CD4-positive, alpha-beta memory T cell (primary cell): Measurements from ENCODE around the gene TCEANC. TPM values are rescaled to one million over a fixed set of nuclear protein-coding genes. Genes with fewer than 3 reads are reported as not detected.
A peak's percentile ranks its signal among the peaks of the same experiment; 100 is the strongest.
"Not testable (repeated sequence)": the region's sequence is repeated elsewhere in the genome, so short reads cannot be mapped to it uniquely, and the experiment has no call there.

ENCODE experiments used
- CTCF ChIA-PET: fragments of 350-600 bp; sonication (Branson Sonifier 250); formaldehyde crosslinking; loops from one replicate; lab custom pipeline; 2021; ENCODE audit warnings: inconsistent platforms; ENCODE audit not compliant: partially characterized antibody; lab: Charles Lee
- POLR2A ChIA-PET: fragments of 350-600 bp; sonication (Branson Sonifier 250); formaldehyde crosslinking; loops from one replicate; lab custom pipeline; 2021; ENCODE audit not compliant: partially characterized antibody; lab: Charles Lee
- DNase-seq, 5 donors: peaks; one replicate each; pipeline versions ENCODE4 v3.0.0 to v3.0.0-alpha.2; 2020 to 2022; ENCODE audit warnings: mixed read lengths in 1 of 5
- H3K27ac ChIP-seq: one replicate; pipeline ENCODE4 v1.7.0; 2013; ENCODE audit warnings: low read depth, low read length
- H3K27me3 ChIP-seq: 2 replicates; pipeline ENCODE4 v1.7.0; 2013; ENCODE audit warnings: mild to moderate bottlenecking, low read length, moderate library complexity; ENCODE audit not compliant: insufficient read depth
- H3K36me3 ChIP-seq: 2 replicates; pipeline ENCODE4 v1.7.0; 2013; ENCODE audit warnings: mild to moderate bottlenecking, low read length, moderate library complexity; ENCODE audit not compliant: insufficient read depth
- H3K4me1 ChIP-seq: 2 replicates; pipeline ENCODE4 v1.7.0; 2013; ENCODE audit warnings: mild to moderate bottlenecking, low read length, moderate library complexity; ENCODE audit not compliant: insufficient read depth
- H3K4me3 ChIP-seq, 2 donors: one replicate each; pipeline ENCODE4 v1.7.0; 2013; ENCODE audit warnings: low read length in 2 of 2, mild to moderate bottlenecking in 1 of 2
- H3K9me3 ChIP-seq, 2 donors: one replicate each; pipeline ENCODE4 v1.7.0; 2013; ENCODE audit warnings: low read length in 2 of 2, control low read depth in 1 of 2; ENCODE audit not compliant: control insufficient read depth in 1 of 2
- H3K27ac Mint-ChIP-seq, 7 donors: one replicate each; pipeline ENCODE4 v1.8.0; 2020 to 2021; ENCODE audit warnings: mixed read lengths in 7 of 7, mild to moderate bottlenecking in 6 of 7, inconsistent platforms in 3 of 7, moderate library complexity in 3 of 7
- H3K27me3 Mint-ChIP-seq, 2 donors: one replicate each; pipeline ENCODE4 v1.8.0; 2020 to 2021; ENCODE audit warnings: mixed read lengths in 2 of 2
- H3K36me3 Mint-ChIP-seq, 2 donors: one replicate each; pipeline ENCODE4 v1.8.0; 2020 to 2021; ENCODE audit warnings: mixed read lengths in 2 of 2, inconsistent platforms in 1 of 2, mild to moderate bottlenecking in 1 of 2
- H3K4me1 Mint-ChIP-seq, 4 donors: one replicate each; pipeline ENCODE4 v1.8.0; 2020 to 2021; ENCODE audit warnings: mixed read lengths in 4 of 4, mild to moderate bottlenecking in 1 of 4
- H3K4me3 Mint-ChIP-seq, 8 donors: one replicate each; pipeline ENCODE4 v1.8.0; 2020 to 2021; ENCODE audit warnings: mixed read lengths in 8 of 8, mild to moderate bottlenecking in 7 of 8, moderate library complexity in 6 of 8, inconsistent platforms in 3 of 8
- H3K9me3 Mint-ChIP-seq, 8 donors: one replicate each; pipeline ENCODE4 v1.8.0; 2020 to 2021; ENCODE audit warnings: mixed read lengths in 8 of 8, mild to moderate bottlenecking in 5 of 8, inconsistent platforms in 3 of 8, moderate library complexity in 1 of 8
- intact Hi-C: fragments of 100-400 bp; cut with micrococcal nuclease; formaldehyde crosslinking; loops from one replicate; pipeline ENCODE4 v1.15.1; 2023
- polyA plus RNA-seq, 2 donors: library from polyadenylated mRNA; unstranded; fragments of 300-500 nt; fragmentation: Illumina TruSeq; gene quantifications; one replicate each; pipeline ENCODE4 v1.2.3, GENCODE V29; 2021
- total RNA-seq, 2 experiments: library from RNA; stranded (reverse); gene quantifications; one replicate each; pipeline ENCODE4 v1.2.3, GENCODE V29; 2021

The TCEANC gene
- total and polyA plus RNA-seq, 4 experiments from 2014 or later, result 9.6 to 16.3 (median 12.4) TPM

- H3K9me3 ChIP-seq, result no peaks in the 10 kb centered on the region
- H3K4me3 Mint-ChIP-seq, result no peak overlapping the region
- H3K27me3 Mint-ChIP-seq, result peaks cover 0 to 1% of the 10 kb centered on the region in 2 donors
- no peaks in the 10 kb centered on the region for H3K4me1 ChIP-seq
- H3K9me3 Mint-ChIP-seq, result peaks cover 0 to 22% (median 11%) of the 10 kb centered on the region in 8 donors
- no peaks in the 10 kb centered on the region for H3K27me3 ChIP-seq
- H3K36me3 Mint-ChIP-seq, result no peaks in the 10 kb centered on the region
- H3K4me1 Mint-ChIP-seq, result no peaks in the 10 kb centered on the region
- H3K27ac Mint-ChIP-seq, result no peak overlapping the region
- no peak overlapping the region for H3K4me3 ChIP-seq
- no peak overlapping the region for H3K27ac ChIP-seq
- POLR2A ChIA-PET, result no interaction called here
- CTCF ChIA-PET, result no interaction called here
- no peak for DNase-seq
- H3K36me3 ChIP-seq, result no peaks in the 10 kb centered on the region
- intact Hi-C loops, result no loop called here
These were observed 25.6 kb upstream of the TCEANC start for GRCh38 chrX:13627306-13627705.

DNA sequence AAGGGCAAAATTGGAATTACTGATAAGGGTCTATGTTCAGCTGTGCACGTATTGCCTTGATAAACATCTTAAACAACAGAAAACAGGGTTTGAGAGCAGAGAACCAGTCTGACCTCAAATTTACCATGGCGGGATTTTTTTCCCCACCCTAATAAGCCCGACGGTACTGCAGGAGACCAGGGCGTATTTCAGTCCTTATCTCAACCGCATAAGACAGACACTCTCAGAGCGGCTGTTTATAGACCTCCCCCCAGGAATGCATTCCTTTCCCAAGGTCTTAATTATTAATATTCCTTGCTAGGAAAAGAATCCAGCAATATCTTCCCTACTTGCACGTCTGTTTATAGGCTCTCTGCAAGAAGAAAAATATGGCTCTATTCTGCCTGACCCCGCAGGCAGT lies 15.7 kb upstream of the TCEANC start:
- H3K27ac Mint-ChIP-seq, H3K4me3 Mint-ChIP-seq, H3K9me3 ChIP-seq, H3K4me1 Mint-ChIP-seq, H3K4me3 ChIP-seq, H3K27me3 Mint-ChIP-seq, H3K27ac ChIP-seq, H3K36me3 Mint-ChIP-seq, H3K27me3 ChIP-seq, CTCF ChIA-PET, DNase-seq, H3K4me1 ChIP-seq, H3K36me3 ChIP-seq, POLR2A ChIA-PET, intact Hi-C loops: not testable (repeated sequence)
- peaks cover 0 to 25% (median 19%) of the 10 kb centered on the region in 8 donors for H3K9me3 Mint-ChIP-seq

GRCh38 chrX:13638021-13638420 lies 14.9 kb upstream of the TCEANC start:
- Histone ChIP-seq H3K36me3 (no peaks in the 10 kb centered on the region), H3K9me3 (no peaks in the 10 kb centered on the region), H3K27ac (no peak overlapping the region), H3K4me1 (no peaks in the 10 kb centered on the region), H3K27me3 (no peaks in the 10 kb centered on the region), H3K4me3 (no peak overlapping the region)
- H3K4me1 Mint-ChIP-seq, result no peaks in the 10 kb centered on the region
- H3K36me3 Mint-ChIP-seq, result peaks cover 0 to 8% of the 10 kb centered on the region in 2 donors
- no peak overlapping the region for H3K27ac Mint-ChIP-seq
- DNase-seq, result no peak
- peaks cover 0 to 25% (median 19%) of the 10 kb centered on the region in 8 donors for H3K9me3 Mint-ChIP-seq
- intact Hi-C loops, result no loop called here
- H3K4me3 Mint-ChIP-seq, result no peak overlapping the region
- ChIA-PET CTCF (no interaction called here), POLR2A (no interaction called here)
- peaks cover 0 to 6% of the 10 kb centered on the region in 2 donors for H3K27me3 Mint-ChIP-seq

GRCh38 chrX:13638826-13639225 lies 14.1 kb upstream of the TCEANC start:
- Mint-ChIP-seq H3K27ac (no peak overlapping the region), H3K27me3 (peaks cover 0 to 6% of the 10 kb centered on the region in 2 donors), H3K36me3 (peaks cover 0 to 8% of the 10 kb centered on the region in 2 donors), H3K4me1 (no peaks in the 10 kb centered on the region), H3K4me3 (no peak overlapping the region), H3K9me3 (peaks cover 0 to 25% (median 19%) of the 10 kb centered on the region in 8 donors)
- intact Hi-C loops, result no loop called here
- Histone ChIP-seq H3K36me3 (no peaks in the 10 kb centered on the region), H3K4me1 (no peaks in the 10 kb centered on the region), H3K27me3 (no peaks in the 10 kb centered on the region), H3K27ac (no peak overlapping the region), H3K9me3 (no peaks in the 10 kb centered on the region), H3K4me3 (no peak overlapping the region)
- no peak for DNase-seq
- CTCF ChIA-PET, result no interaction called here
- POLR2A ChIA-PET, result no interaction called here

DNA sequence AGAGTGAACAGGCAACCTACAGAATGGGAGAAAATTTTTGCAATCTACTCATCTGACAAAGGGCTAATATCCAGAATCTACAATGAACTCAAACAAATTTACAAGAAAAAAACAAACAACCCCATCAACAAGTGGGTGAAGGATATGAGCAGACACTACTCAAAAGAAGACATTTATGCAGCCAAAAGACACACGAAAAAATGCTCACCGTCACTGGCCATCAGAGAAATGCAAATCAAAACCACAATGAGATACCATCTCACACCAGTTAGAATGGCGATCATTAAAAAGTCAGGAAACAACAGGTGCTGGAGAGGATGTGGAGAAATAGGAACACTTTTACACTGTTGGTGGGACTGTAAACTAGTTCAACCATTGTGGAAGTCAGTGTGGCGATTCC lies 11.3 kb upstream of the TCEANC start:
- H3K27ac Mint-ChIP-seq, H3K36me3 ChIP-seq, POLR2A ChIA-PET, DNase-seq, H3K27ac ChIP-seq, CTCF ChIA-PET, H3K27me3 Mint-ChIP-seq, H3K4me3 Mint-ChIP-seq, H3K36me3 Mint-ChIP-seq, H3K4me3 ChIP-seq, H3K27me3 ChIP-seq, H3K4me1 Mint-ChIP-seq, H3K9me3 ChIP-seq, H3K4me1 ChIP-seq: not testable (repeated sequence)
- intact Hi-C loops, result loop anchor here (10.0 kb wide), 1 partner anchor 827 kb away; no protein-coding TSS in a partner anchor
- peaks cover 0 to 15% (median 12%) of the 10 kb centered on the region in 8 donors for H3K9me3 Mint-ChIP-seq

- Mint-ChIP-seq H3K27me3 (no peaks in the 10 kb centered on the region), H3K4me3 (no peak overlapping the region), H3K4me1 (peaks cover 4 to 16% (median 8%) of the 10 kb centered on the region in 4 donors), H3K36me3 (no peaks in the 10 kb centered on the region), H3K27ac (peak overlapping the region in 1 of 7 donors; percentile 32), H3K9me3 (peaks cover 0 to 3% (median 0%) of the 10 kb centered on the region in 8 donors)
- no peaks in the 10 kb centered on the region for H3K27me3 ChIP-seq
- no peak for DNase-seq
- no peaks in the 10 kb centered on the region for H3K36me3 ChIP-seq
- POLR2A ChIA-PET, result interaction anchor here (0.9 kb wide), 1 partner anchor 89 kb away, joined by 3 read pairs; no protein-coding TSS in a partner anchor
- peaks cover 10% of the 10 kb centered on the region for H3K4me1 ChIP-seq
- no peak overlapping the region for H3K4me3 ChIP-seq
- no peak overlapping the region for H3K27ac ChIP-seq
- intact Hi-C loops, result loop anchor here (1.0 to 10.0 kb wide), 3 partner anchors 139 to 831 kb away; no protein-coding TSS in a partner anchor
- CTCF ChIA-PET, result interaction anchor here (0.7 to 3.1 kb wide), 7 partner anchors 89 to 833 kb away, joined by 3 to 15 read pairs (median 4); partner anchors contain the start of genes OFD1 and TRAPPC2
- H3K9me3 ChIP-seq, result no peaks in the 10 kb centered on the region
These were observed 7.3 kb upstream of the TCEANC start for GRCh38 chrX:13645464-13646153.

GRCh38 chrX:13646154-13646549 lies 6.8 kb upstream of the TCEANC start:
- Mint-ChIP-seq H3K27ac (peak overlapping the region in 2 of 7 donors; percentile 32 to 57), H3K4me1 (peaks cover 4 to 16% (median 8%) of the 10 kb centered on the region in 4 donors)

More at GRCh38 chrX:13646154-13646549, 6.8 kb upstream of the TCEANC start:
- Mint-ChIP-seq H3K27me3 (no peaks in the 10 kb centered on the region), H3K4me3 (peak overlapping the region in 1 of 8 donors; percentile 9), H3K9me3 (peaks cover 0 to 3% (median 0%) of the 10 kb centered on the region in 8 donors), H3K36me3 (no peaks in the 10 kb centered on the region)
- CTCF ChIA-PET, result interaction anchor here (0.7 to 3.1 kb wide), 6 partner anchors 88 to 834 kb away, joined by 3 to 15 read pairs (median 4); partner anchors contain the start of genes OFD1 and TRAPPC2
- H3K27me3 ChIP-seq, result no peaks in the 10 kb centered on the region
- no peak for DNase-seq
- H3K4me1 ChIP-seq, result peaks cover 10% of the 10 kb centered on the region
- intact Hi-C loops, result loop anchor here (1.0 to 10.0 kb wide), 3 partner anchors 140 to 831 kb away; no protein-coding TSS in a partner anchor
- H3K36me3 ChIP-seq, result no peaks in the 10 kb centered on the region
- no peak overlapping the region for H3K27ac ChIP-seq
- no peak overlapping the region for H3K4me3 ChIP-seq
- POLR2A ChIA-PET, result interaction anchor here (0.9 kb wide), 1 partner anchor 89 kb away, joined by 3 read pairs; no protein-coding TSS in a partner anchor
- H3K9me3 ChIP-seq, result no peaks in the 10 kb centered on the region
